Endodermal cell (in vitro differentiated cells): ENCODE measurements around the gene RCN1. TPM values are rescaled to one million over a fixed set of nuclear protein-coding genes. Genes with fewer than 3 reads are reported as not detected.
"Not testable (repeated sequence)": the region's sequence is repeated elsewhere in the genome, so short reads cannot be mapped to it uniquely, and the experiment has no call there.

ENCODE experiments used
- DNase-seq: peaks from one replicate; pipeline ENCODE4 v3.0.0-alpha.2; 2017
- H3K27ac ChIP-seq: 2 replicates; pipeline ENCODE4 v1.5.1; 2013; ENCODE audit warnings: mild to moderate bottlenecking, low read depth, low read length, moderate library complexity
- H3K27me3 ChIP-seq: 2 replicates; pipeline ENCODE4 v1.6.1; 2013; ENCODE audit warnings: mild to moderate bottlenecking, low read length, moderate library complexity; ENCODE audit not compliant: insufficient read depth, control insufficient read depth, poor library complexity, severe bottlenecking
- H3K36me3 ChIP-seq: 2 replicates; pipeline ENCODE4 v1.7.0; 2013; ENCODE audit warnings: mild to moderate bottlenecking, low read length, moderate library complexity; ENCODE audit not compliant: control insufficient read depth, insufficient read depth
- H3K4me1 ChIP-seq: one replicate; pipeline ENCODE4 v1.7.0; 2013; ENCODE audit warnings: low read length; ENCODE audit not compliant: control insufficient read depth, insufficient read depth
- H3K4me3 ChIP-seq: 2 replicates; pipeline ENCODE4 v1.5.1; 2013; ENCODE audit warnings: mild to moderate bottlenecking, low read length, moderate library complexity
- H3K9ac ChIP-seq: 2 replicates; pipeline ENCODE4 v1.6.1; 2013; ENCODE audit warnings: mild to moderate bottlenecking, low read length, moderate library complexity; ENCODE audit not compliant: poor library complexity, severe bottlenecking; ENCODE audit errors: extremely low read depth
- H3K9me3 ChIP-seq: 2 replicates; pipeline ENCODE4 v1.6.1; 2013; ENCODE audit warnings: mild to moderate bottlenecking, low read length, moderate library complexity; ENCODE audit not compliant: control insufficient read depth
- H3K27ac Mint-ChIP-seq: 2 replicates; pipeline ENCODE4 v1.8.0; 2020; ENCODE audit warnings: mixed read lengths
- H3K27me3 Mint-ChIP-seq: 2 replicates; pipeline ENCODE4 v1.8.0; 2021; ENCODE audit warnings: mild to moderate bottlenecking, mixed read lengths; ENCODE audit not compliant: insufficient read depth
- H3K36me3 Mint-ChIP-seq: 2 replicates; pipeline ENCODE4 v1.8.0; 2020; ENCODE audit warnings: low read depth, mixed read lengths
- H3K4me1 Mint-ChIP-seq: 2 replicates; pipeline ENCODE4 v1.8.0; 2020; ENCODE audit warnings: mixed read lengths
- H3K4me3 Mint-ChIP-seq: 2 replicates; pipeline ENCODE4 v1.8.0; 2020; ENCODE audit warnings: mild to moderate bottlenecking, moderate library complexity, mixed read lengths
- H3K9me3 Mint-ChIP-seq: 2 replicates; pipeline ENCODE4 v1.8.0; 2020; ENCODE audit warnings: mild to moderate bottlenecking, mixed read lengths
- WGBS, 2 experiments: methylation state at CpG; one replicate each; pipeline versions ENCODE4 v1.1.5 to v1.1.7; 2013; ENCODE audit warnings: missing lambda C conversion rate in 2 of 2, mixed read lengths in 1 of 2; ENCODE audit not compliant: insufficient coverage in 1 of 2, insufficient read length in 1 of 2; 5-methylcytosine and 5-hydroxymethylcytosine counted together
- total RNA-seq, 2 donors: library from RNA; stranded (reverse); fragmentation: NEBNext Ultra II Directional in 1 of 2; extraction: Animal tissue kit (Norgen Biotek cat#: 25700) in 1 of 2; gene quantifications; 2 replicates in 1 of 2; 3 replicates in 1 of 2; pipeline ENCODE4 v1.2.1, GENCODE V29; 2021
- TF ChIP-seq, protein P1 (sequence below): fragments of 200-600 bp; sonication (generic); conservative IDR thresholded peaks from 2 replicates; pipeline ENCODE4 v1.5.0; 2021; ENCODE audit warnings: antibody characterized with exemption, mild to moderate bottlenecking

RCN1 gene
- total RNA-seq, 2 donors from 2014 or later = 99.5 to 136 TPM

DNA sequence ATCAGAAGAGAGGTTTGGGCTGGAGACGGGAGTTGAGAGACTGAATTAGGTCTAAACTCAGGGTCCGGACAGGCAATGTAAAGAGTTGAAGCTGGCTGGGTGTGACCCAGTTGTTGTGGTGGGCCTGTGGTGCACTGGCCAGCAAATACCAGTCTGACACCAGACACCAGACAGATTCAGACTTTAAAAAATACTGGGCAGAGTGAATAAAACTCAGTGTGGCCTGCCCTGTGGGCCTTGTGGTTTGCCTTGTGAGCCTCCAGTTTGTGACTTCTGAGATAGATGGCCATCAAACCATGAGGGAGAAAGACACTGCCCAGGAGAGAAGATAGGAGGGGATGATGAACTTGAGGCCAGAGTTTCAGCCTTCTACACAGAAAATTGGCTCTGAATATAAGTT is 25.8 kb downstream of the RCN1 start:
- H3K4me1 ChIP-seq = no peaks in the 10 kb centered on the region
- H3K9me3 ChIP-seq = no peaks in the 10 kb centered on the region
- 91 to 100% methylated on average over 1 to 2 of the region's 2 CpGs for WGBS, 2 experiments
- peaks cover 4% of the 10 kb centered on the region for H3K4me1 Mint-ChIP-seq
- H3K9me3 Mint-ChIP-seq = no peaks in the 10 kb centered on the region
- DNase-seq = no peak
- no peak overlapping the region for H3K27ac Mint-ChIP-seq
- H3K36me3 ChIP-seq = no peaks in the 10 kb centered on the region
- H3K27ac ChIP-seq = no peak overlapping the region
- H3K4me3 ChIP-seq = no peak overlapping the region
- H3K27me3 Mint-ChIP-seq = peaks cover 4% of the 10 kb centered on the region
- TF ChIP-seq, protein P1, sequence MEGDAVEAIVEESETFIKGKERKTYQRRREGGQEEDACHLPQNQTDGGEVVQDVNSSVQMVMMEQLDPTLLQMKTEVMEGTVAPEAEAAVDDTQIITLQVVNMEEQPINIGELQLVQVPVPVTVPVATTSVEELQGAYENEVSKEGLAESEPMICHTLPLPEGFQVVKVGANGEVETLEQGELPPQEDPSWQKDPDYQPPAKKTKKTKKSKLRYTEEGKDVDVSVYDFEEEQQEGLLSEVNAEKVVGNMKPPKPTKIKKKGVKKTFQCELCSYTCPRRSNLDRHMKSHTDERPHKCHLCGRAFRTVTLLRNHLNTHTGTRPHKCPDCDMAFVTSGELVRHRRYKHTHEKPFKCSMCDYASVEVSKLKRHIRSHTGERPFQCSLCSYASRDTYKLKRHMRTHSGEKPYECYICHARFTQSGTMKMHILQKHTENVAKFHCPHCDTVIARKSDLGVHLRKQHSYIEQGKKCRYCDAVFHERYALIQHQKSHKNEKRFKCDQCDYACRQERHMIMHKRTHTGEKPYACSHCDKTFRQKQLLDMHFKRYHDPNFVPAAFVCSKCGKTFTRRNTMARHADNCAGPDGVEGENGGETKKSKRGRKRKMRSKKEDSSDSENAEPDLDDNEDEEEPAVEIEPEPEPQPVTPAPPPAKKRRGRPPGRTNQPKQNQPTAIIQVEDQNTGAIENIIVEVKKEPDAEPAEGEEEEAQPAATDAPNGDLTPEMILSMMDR = no peak
- no peak overlapping the region for H3K9ac ChIP-seq
- H3K27me3 ChIP-seq = peaks cover 12% of the 10 kb centered on the region
- no peaks in the 10 kb centered on the region for H3K36me3 Mint-ChIP-seq
- H3K4me3 Mint-ChIP-seq = no peak overlapping the region

DNA sequence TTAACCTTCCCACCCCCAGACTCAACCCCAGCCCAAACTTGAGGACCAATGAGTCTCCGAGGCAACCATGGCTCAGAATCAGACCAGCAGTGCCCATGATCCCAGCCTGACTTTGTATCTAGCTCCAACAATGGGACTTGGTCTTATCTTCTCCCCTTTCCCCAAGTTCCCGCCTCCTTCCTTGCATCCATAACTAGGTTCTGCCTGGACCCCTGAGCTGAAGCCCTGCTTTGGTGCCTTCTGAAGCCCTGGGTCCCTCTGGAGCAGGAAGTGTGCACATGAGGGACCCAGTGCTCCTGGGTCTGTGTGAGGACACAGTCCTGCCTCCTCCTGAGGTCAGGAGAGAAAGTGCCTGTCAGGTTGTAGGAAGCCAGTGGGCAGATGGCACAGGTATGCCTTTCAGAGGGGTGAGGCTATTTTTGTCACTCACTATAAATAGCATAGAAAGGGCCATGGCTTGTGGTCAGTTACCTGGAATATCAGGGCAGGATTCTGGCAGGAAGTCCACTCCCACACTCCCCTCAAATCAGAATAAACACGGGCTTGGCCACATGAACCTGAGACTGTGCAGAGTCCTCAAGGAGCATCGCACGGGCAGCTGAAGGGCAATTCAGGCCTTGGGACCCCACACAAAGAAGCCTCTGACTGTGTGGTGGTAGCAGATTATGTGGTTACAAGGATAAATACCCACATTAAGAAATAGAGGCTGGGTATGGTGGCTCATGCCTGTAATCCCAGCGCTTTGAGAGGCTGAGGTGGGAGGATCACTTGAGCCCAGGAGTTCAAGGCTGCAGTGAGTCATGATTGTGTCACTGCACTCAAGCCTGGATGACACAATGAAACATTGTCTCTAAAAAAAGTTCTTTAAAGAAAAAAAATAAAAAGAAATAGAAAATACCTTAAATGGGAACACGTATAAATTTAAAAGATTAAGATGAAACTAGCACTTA is 27.4 kb downstream of the RCN1 start:
- Histone ChIP-seq H3K36me3 (no peaks in the 10 kb centered on the region), H3K9ac (no peak overlapping the region), H3K4me1 (no peaks in the 10 kb centered on the region), H3K4me3 (no peak overlapping the region), H3K27ac (no peak overlapping the region), H3K9me3 (no peaks in the 10 kb centered on the region), H3K27me3 (peaks cover 12% of the 10 kb centered on the region)
- Mint-ChIP-seq H3K36me3 (no peaks in the 10 kb centered on the region), H3K4me1 (peaks cover 4% of the 10 kb centered on the region), H3K9me3 (no peaks in the 10 kb centered on the region), H3K4me3 (no peak overlapping the region), H3K27me3 (peaks cover 8% of the 10 kb centered on the region), H3K27ac (no peak overlapping the region)
- TF ChIP-seq, protein P1 = no peak
- 86 to 89% methylated on average over 2 to 7 of the region's 7 CpGs for WGBS, 2 experiments
- DNase-seq = no peak

DNA sequence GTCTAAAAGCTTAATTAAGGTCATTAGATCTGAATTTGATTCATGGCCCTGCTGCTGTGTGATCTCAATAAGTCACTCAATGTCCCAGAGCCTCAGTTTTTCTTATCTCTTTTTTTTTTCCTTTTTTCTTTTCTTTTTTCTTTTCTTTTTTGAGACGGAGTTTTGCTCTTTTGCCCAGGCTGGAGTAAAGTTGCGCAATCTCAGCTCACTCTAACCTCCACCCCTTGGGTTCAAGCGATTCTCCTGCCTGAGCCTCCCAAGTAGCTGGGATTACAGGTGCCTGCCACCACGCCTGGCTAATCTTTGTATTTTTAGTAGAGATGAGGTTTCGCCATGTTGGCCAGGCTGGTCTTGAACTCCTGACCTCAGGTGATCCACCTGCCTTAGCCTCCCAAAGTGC is 28.3 kb downstream of the RCN1 start:
- H3K27me3 Mint-ChIP-seq = not testable (repeated sequence)

More for the DNA sequence above, 28.3 kb downstream of the RCN1 start:
- H3K36me3 ChIP-seq, H3K9me3 ChIP-seq, H3K9me3 Mint-ChIP-seq, H3K4me3 ChIP-seq, H3K36me3 Mint-ChIP-seq, H3K9ac ChIP-seq, H3K27ac Mint-ChIP-seq, H3K27ac ChIP-seq, H3K4me1 ChIP-seq, DNase-seq, H3K4me1 Mint-ChIP-seq, H3K4me3 Mint-ChIP-seq: not testable (repeated sequence)
- 91 to 100% methylated on average over 1 to 5 of the region's 5 CpGs for WGBS, 2 experiments
- peaks cover 19% of the 10 kb centered on the region for H3K27me3 ChIP-seq
